DMS153 treated with DMSO at 0.1 percent for 48 hours (cell line): ENCODE results near the gene BHLHE23.

Experiments
- DNase-seq: peaks from one replicate; lab custom pipeline; 2025; ENCODE audit not compliant: unreplicated experiment; lab: John Stamatoyannopoulos, UW

The BHLHE23 gene

GRCh38 chr20:62975812-62976508 is 30.8 kb downstream of the BHLHE23 start:
- DNase-seq, result no peak

GRCh38 chr20:62975251-62975760 is 31.5 kb downstream of the BHLHE23 start:
- no peak for DNase-seq

DNA sequence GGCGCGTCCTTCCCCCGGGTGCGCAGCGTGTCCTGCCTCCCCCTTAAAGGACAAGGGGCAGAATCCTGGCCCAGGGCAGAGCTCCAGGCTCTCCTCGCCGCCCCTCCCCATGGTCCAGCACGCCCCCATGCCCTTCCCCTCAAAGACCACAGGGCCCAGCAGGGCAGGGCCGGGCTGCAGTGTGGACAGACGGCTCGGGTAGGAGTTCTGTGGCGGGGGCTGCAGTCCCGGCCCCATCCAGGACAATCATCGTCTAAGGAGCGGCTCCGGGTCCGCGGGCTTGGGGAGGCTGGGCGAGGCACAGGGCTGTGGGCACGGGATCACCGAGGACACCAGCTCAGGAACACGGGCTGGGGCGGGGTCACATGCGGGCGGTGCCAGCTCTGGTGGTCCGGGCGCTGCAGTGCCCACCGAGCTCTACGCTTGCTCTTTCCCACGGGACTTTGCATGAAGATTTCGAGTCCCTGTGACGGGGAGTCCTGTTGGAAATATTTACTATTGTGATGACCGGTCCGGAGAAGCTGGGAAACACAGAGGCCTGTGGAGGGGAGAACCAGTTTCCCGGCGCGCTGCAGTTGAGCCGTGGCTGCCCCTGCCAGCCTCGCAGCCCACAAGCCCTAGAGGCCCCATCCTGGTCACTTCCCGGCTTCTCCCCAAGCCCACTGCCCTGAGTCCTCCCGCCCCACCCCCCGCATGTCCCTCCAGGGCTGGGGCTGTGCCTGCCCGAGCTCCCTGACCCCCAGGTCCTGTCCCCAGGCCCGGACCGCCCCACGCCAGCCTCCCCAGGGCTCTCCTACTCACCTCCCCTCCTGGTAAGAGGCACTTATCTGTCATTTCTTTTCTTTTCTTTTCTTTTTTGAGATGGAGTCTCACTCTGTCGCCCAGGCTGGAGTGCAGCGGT is 33.7 kb downstream of the BHLHE23 start:
- no peak for DNase-seq

- DNase-seq, result peak; percentile 42
Measured at GRCh38 chr20:62971950-62972844, 34.6 kb downstream of the BHLHE23 start.

GRCh38 chr20:62971211-62971949 is 35.4 kb downstream of the BHLHE23 start:
- DNase-seq, result no peak

DNA sequence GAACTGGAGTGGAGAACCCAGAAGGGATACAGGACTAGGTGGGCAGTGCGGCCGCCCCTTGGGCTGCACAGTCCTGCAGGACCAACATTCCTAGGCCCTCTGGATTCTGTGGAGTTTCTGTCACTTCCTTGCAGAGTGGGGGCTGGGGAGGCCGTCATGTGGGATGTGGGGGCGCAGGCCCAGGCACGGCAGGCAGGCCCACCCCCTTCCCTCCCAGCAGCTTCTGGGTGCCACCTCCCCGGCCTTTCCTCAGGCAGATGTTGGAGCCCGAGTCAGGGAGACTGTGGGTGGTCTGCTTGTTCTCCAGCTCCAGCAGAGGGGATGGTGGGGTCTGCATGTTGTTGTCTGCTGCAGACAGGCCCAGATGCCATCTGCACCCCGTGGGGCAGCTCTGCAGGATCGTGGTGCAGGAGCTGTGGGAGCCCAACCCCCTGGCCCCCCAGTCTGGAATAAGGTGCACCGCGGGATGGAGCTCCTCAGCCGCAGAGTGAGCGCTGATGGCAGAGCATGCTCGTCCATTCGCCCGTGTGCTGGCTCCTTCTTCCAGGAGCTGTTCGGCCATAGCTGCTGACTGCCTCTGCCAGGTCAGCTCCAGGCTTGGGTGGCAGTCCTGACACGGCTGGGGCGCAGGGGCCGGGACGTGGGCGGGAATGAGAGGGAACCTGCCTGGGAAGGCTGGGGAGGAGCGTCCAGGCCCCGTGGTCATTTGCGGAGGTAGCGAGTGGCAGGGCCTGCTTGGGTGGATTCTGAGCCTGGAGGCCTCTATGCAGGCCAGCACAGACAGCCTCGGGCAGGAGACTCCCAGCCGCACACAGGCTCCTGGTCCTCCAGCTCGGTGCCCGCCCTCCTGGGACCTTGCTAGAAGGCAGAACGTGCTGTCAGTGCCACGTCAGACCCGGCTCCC is 36.2 kb downstream of the BHLHE23 start:
- DNase-seq, result no peak

- no peak for DNase-seq
Measured at GRCh38 chr20:62969939-62970306, 36.8 kb downstream of the BHLHE23 start.

DNA sequence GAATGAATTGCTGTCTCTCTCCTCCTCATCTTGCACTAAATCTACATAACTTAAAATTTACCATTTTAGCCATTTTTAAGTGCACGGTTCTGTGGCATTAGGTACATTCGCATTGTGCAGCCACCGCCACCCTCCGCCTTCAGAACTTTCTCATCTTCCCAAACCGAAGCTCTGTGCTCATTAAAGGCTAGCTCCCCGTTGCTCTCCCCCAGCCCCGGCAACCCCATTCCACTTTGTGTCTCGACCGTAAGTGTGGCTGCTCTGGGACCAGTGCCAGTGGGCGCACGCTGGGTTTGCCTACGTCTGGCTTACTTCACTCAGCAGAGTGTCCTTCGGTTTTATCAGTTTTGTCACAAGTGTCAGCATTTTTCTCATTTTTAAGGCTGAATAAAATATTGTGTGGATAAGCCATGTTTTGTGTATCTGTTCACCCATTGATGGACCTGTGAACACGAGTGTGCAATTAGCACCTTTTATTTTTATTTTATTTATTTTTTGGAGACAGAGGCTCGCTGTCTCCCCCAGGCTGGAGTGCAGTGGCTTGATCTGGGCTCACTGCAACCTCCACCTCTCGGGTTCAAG is 37.5 kb downstream of the BHLHE23 start:
- DNase-seq, result no peak

GRCh38 chr20:62968378-62969178 is 38.2 kb downstream of the BHLHE23 start:
- DNase-seq, result no peak

GRCh38 chr20:62967628-62968351 is 39.0 kb downstream of the BHLHE23 start:
- DNase-seq, result no peak

GRCh38 chr20:62967149-62967501 is 39.6 kb downstream of the BHLHE23 start:
- no peak for DNase-seq

DNA sequence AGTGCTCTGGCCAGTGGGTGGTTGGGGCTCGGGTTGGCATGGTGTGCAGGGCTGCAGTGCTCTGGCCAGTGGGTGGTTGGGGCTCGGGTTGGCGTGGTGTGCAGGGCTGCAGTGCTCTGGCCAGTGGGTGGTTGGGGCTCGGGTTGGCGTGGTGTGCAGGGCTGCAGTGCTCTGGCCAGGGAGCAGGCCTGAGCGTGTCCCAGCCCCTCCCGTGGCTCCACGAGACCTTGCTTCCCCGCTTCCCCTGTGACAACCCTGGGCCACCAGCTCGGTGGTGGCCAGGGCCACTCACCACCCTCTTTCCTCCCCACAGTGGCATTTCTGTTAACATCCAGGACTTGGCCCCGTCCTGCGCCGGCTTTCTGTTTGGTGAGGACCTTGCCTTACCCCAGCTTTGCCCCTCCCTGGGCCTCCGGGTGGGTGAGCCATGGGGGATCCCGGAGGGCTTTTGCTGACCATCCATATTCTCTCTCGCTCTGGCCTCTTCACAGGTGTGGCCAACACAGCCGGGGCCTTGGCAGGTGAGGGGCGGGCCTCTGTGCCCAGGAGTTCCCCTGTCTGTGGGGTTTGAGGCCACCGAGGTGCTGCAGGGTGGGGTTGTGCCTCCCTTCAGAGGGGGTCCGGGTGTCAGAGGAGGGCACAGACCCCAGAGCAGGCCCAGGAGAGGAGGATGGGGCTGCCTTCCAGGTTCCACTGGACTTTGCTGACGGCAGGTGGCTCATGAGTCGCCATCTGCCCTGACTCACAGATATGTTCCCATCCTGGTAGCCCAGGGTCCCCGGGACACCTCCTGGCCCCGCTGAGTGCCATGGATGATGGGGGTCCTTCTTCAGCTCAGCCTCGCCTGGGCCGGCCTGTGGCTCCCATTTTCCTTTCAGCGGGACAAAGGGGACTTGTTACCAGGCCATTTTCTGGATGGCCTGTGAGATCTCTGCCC is 40.3 kb downstream of the BHLHE23 start:
- no peak for DNase-seq

GRCh38 chr20:62965363-62965771 is 41.4 kb downstream of the BHLHE23 start:
- DNase-seq, result no peak

DNA sequence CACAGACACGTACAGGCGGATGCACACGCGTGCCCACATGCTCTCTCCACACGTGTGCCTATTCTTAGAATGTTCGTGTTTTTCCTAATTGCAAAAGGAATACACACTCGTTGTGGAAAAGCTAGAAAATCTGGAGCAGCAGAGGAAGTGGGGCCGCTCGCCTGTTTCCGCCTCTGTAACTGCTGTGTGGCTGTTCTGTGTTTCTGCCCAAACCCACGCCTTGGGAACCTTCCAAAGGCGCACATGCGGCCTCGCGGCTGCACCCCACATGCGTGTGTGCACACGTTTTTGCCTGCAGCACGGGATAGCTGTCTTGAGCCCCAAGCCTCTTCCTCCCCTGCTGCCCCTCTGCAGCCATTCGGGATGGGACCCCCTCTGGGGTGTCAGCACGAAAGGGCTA is 42.1 kb downstream of the BHLHE23 start:
- no peak for DNase-seq

DNA sequence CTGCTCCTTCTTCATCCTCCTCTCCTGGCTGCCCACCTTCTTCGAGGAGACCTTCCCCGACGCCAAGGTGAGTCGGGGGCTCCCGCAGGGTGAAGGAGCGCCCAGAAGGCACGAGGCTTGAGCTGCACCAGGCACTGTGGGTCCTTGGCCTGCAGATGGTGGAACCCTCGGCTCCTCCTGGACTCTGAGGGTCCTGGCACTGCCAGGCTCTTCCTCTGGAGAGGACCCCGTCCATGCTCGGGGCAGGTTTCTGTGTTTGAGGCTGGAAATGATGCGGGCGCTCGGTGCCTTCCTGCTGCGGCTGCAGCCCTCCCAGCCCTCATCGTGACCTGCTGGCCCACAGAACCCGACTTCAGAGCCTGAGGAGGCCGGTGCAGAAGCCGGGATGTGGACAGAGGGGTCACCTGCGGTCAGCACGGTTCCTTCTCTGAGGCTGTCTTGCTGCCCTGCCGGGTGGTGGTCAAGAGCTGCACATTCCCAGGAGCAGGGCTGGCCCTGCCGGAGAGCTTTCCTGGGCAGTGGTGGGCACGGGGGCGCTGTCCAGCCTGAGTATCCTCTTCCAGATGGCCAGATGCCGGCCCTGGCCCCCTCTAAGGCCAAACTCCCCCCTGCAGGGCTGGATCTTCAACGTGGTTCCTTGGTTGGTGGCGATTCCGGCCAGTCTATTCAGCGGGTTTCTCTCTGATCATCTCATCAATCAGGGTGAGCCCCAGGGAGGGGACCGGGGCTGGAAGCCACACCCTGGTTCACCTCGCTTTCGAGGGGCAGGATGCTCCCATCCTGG is 43.0 kb downstream of the BHLHE23 start:
- no peak for DNase-seq
